Mesendoderm (in vitro differentiated cells): ENCODE measurements around the gene SMPDL3B.

ENCODE experiments used
- DNase-seq: peaks from one replicate; pipeline ENCODE4 v3.0.0; 2013
- H2AK5ac ChIP-seq: 2 replicates; pipeline ENCODE4 v1.6.1; 2013; ENCODE audit warnings: low read length, inconsistent platforms
- H2BK120ac ChIP-seq: 2 replicates; pipeline ENCODE4 v1.6.1; 2013; ENCODE audit warnings: low read depth, mild to moderate bottlenecking, low read length, moderate library complexity, mixed read lengths
- H2BK15ac ChIP-seq: replicated peaks from 2 replicates; pipeline ENCODE4 v1.6.1; 2013; ENCODE audit warnings: low read depth, mild to moderate bottlenecking, moderate library complexity
- H2BK5ac ChIP-seq: 2 replicates; pipeline ENCODE4 v1.6.1; 2013; ENCODE audit warnings: low read length, inconsistent platforms
- H3K18ac ChIP-seq: 2 replicates; pipeline ENCODE4 v1.6.1; 2013; ENCODE audit warnings: mild to moderate bottlenecking, low read length, mixed read lengths
- H3K23ac ChIP-seq: one replicate; pipeline ENCODE4 v1.6.1; 2013; ENCODE audit warnings: low read length
- H3K27ac ChIP-seq: 2 replicates; pipeline ENCODE4 v1.5.1; 2013; ENCODE audit warnings: low read depth, mild to moderate bottlenecking, inconsistent platforms, low read length, moderate library complexity
- H3K27me3 ChIP-seq: 2 replicates; pipeline ENCODE4 v1.6.1; 2013; ENCODE audit warnings: low read length, control low read depth, mild to moderate bottlenecking, inconsistent platforms; ENCODE audit not compliant: insufficient read depth, poor library complexity
- H3K36me3 ChIP-seq: 2 replicates; pipeline ENCODE4 v1.6.1; 2013; ENCODE audit warnings: low read length, inconsistent platforms; ENCODE audit not compliant: control insufficient read depth, insufficient read depth
- H3K4ac ChIP-seq: one replicate; pipeline ENCODE4 v1.6.1; 2013; ENCODE audit warnings: low read depth, mild to moderate bottlenecking, low read length, moderate library complexity
- H3K4me1 ChIP-seq: 2 replicates; pipeline ENCODE4 v1.6.1; 2013; ENCODE audit warnings: low read depth, low read length, inconsistent platforms; ENCODE audit not compliant: control insufficient read depth
- H3K4me2 ChIP-seq: 2 replicates; pipeline ENCODE4 v1.6.1; 2013; ENCODE audit warnings: low read length
- H3K4me3 ChIP-seq: 2 replicates; pipeline ENCODE4 v1.5.1; 2013; ENCODE audit warnings: mild to moderate bottlenecking, low read length
- H3K56ac ChIP-seq: one replicate; pipeline ENCODE4 v1.6.1; 2013; ENCODE audit warnings: low read length
- H3K79me1 ChIP-seq: 2 replicates; pipeline ENCODE4 v1.6.1; 2013; ENCODE audit warnings: low read length, inconsistent platforms
- H3K79me2 ChIP-seq: 2 replicates; pipeline ENCODE4 v1.6.1; 2013; ENCODE audit warnings: mild to moderate bottlenecking, low read length; ENCODE audit not compliant: control insufficient read depth, insufficient read depth
- H3K9ac ChIP-seq: 2 replicates; pipeline ENCODE4 v1.6.1; 2013; ENCODE audit warnings: low read length, inconsistent platforms
- H4K5ac ChIP-seq: one replicate; pipeline ENCODE4 v1.6.1; 2013; ENCODE audit warnings: low read length
- H4K8ac ChIP-seq: one replicate; pipeline ENCODE4 v1.6.1; 2013; ENCODE audit warnings: low read depth, mild to moderate bottlenecking, control low read depth, low read length, moderate library complexity
- WGBS: extraction: QIAGEN DNeasy Blood & Tissue Kit; methylation state at CpG from one replicate; pipeline ENCODE4 v1.1.7; 2013; ENCODE audit warnings: low lambda C conversion rate, missing lambda C conversion rate; ENCODE audit not compliant: insufficient coverage; ENCODE audit errors: extremely low coverage; 5-methylcytosine and 5-hydroxymethylcytosine counted together

SMPDL3B gene

DNA sequence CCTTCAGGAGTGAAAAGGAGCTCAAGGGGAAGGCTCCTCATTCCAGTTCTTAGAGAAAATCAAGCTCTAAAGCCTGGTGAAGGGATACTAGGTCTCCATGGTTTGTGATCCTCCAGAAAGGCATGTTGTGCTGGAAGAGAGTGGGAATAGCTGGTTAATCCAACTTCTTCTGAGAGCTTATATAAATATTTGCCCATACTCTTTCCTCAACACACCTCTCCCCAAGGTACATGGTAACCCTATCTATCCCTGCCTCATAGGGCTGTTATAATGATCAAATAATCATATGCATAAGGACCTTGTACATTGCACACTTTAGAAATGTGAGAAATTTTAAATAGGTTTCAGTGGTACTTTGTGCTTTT, 39.6 kb downstream of the SMPDL3B start:
- no peak overlapping the region for H4K8ac ChIP-seq
- H3K23ac ChIP-seq, result no peak overlapping the region
- no peaks in the 10 kb centered on the region for H3K79me2 ChIP-seq
- H3K18ac ChIP-seq, result no peak overlapping the region
- no peak overlapping the region for H3K27ac ChIP-seq
- no peak overlapping the region for H2AK5ac ChIP-seq
- H3K4me2 ChIP-seq, result no peak overlapping the region
- no peak overlapping the region for H4K5ac ChIP-seq
- no peaks in the 10 kb centered on the region for H3K27me3 ChIP-seq
- no peak overlapping the region for H2BK15ac ChIP-seq
- H2BK120ac ChIP-seq, result no peak overlapping the region
- no peak overlapping the region for H3K4me3 ChIP-seq
- DNase-seq, result no peak
- no peaks in the 10 kb centered on the region for H3K36me3 ChIP-seq
- no peaks in the 10 kb centered on the region for H3K4me1 ChIP-seq
- H3K9ac ChIP-seq, result no peak overlapping the region
- H3K79me1 ChIP-seq, result no peaks in the 10 kb centered on the region
- no peak overlapping the region for H2BK5ac ChIP-seq
- no peak overlapping the region for H3K56ac ChIP-seq
- no peak overlapping the region for H3K4ac ChIP-seq

DNA sequence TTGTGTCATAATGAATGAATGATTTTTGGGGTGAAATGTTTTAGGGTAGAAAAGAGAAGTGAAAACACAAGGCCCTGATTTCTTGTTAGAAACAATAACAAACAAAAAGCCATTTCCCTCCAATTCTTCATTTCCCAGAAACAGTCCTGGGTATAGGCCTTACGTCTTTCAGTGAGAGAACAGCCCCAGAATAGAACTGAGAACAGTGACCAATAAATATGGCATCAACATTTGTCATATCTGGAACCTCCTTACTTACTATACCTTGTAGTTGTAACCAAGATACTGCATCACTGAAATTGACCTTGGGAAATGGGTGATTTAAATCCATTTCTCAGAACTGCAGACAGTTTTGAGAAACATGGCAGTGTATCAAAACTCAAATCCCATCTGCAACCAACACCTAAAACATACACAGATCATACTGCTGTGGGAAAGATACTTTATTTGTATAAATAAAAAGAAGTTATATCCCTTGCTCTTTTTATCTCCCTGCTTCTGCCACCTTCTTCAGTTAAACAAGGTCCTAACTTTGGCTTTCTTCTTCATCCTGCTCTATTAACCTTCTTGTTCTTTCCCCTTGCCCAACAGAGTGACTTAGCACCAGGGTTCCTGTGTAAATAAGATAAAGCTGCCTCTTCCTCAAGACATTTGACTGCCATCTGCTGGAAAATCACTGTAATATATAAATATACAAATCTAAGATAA, 44.5 kb downstream of the SMPDL3B start:
- no peak overlapping the region for H3K56ac ChIP-seq
- peak; percentile 59 for DNase-seq
- H3K9ac ChIP-seq, result no peak overlapping the region
- no peak overlapping the region for H3K4ac ChIP-seq
- no peak overlapping the region for H2BK5ac ChIP-seq
- no peak overlapping the region for H3K4me3 ChIP-seq
- no peak overlapping the region for H4K8ac ChIP-seq
- H3K18ac ChIP-seq, result no peak overlapping the region
- H2BK120ac ChIP-seq, result no peak overlapping the region
- H3K23ac ChIP-seq, result no peak overlapping the region
- no peak overlapping the region for H3K27ac ChIP-seq
- no peaks in the 10 kb centered on the region for H3K4me1 ChIP-seq
- H4K5ac ChIP-seq, result no peak overlapping the region
- no peaks in the 10 kb centered on the region for H3K27me3 ChIP-seq
- no peak overlapping the region for H2BK15ac ChIP-seq
- H2AK5ac ChIP-seq, result no peak overlapping the region
- H3K79me2 ChIP-seq, result no peaks in the 10 kb centered on the region
- no peaks in the 10 kb centered on the region for H3K79me1 ChIP-seq
- WGBS, result no CpG with 5 or more reads among the region's 1 CpG
- H3K4me2 ChIP-seq, result no peak overlapping the region
- no peaks in the 10 kb centered on the region for H3K36me3 ChIP-seq

DNA sequence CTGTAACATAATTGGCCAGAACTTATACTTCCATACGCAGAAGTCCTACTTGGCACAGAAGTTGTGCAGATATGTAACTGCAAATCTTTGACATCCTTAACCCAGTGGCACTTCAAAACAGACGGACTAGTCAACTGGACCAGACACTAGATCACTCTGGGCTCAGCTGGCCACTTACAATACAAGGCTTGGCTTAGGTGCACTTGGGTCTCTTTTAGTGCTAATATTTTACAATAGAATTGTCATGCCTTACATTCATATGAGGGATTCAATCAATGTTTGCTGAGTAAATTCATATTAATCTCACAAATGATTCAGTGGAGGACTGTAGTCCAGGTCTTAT, 45.0 kb downstream of the SMPDL3B start:
- Histone ChIP-seq H3K18ac (no peak overlapping the region), H3K4me2 (no peak overlapping the region), H3K23ac (no peak overlapping the region), H2AK5ac (no peak overlapping the region), H4K5ac (no peak overlapping the region), H4K8ac (no peak overlapping the region), H3K56ac (no peak overlapping the region), H3K36me3 (no peaks in the 10 kb centered on the region), H3K79me2 (no peaks in the 10 kb centered on the region), H3K4me3 (no peak overlapping the region), H3K79me1 (no peaks in the 10 kb centered on the region), H3K4ac (no peak overlapping the region), H3K4me1 (no peaks in the 10 kb centered on the region), H2BK120ac (no peak overlapping the region), H3K9ac (no peak overlapping the region), H2BK15ac (no peak overlapping the region), H3K27me3 (no peaks in the 10 kb centered on the region), H2BK5ac (no peak overlapping the region), H3K27ac (no peak overlapping the region)
- WGBS, result no CpG with 5 or more reads among the region's 2 CpGs
- DNase-seq, result no peak

DNA sequence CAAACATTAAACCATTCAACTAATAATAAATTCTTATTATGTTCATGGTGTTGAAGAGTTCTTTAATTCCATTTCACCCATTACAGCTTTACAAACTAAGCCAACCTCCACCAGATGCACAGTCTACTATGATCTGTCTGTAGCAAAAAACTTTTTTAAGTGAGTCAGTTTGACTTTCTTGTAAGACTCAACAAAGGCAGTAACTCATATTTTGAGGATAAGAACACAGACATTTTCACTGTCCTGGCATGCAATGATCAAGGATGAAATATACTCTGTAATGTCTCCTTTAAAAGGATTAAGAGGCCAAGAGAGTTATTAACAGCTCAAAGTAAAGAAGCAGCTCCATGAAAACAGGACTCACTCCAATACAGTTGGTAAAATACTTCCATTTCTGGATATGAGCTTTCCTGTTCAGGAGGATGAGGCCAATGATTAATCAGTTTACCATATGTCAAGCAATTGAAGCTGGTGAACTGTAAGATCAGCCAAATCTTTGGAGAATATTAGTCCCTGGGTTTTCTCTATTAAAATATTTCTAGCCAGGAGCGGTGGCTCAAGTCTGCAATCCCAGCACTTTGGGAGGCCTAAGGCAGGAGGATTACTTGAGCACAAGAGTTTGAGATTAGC, 45.5 kb downstream of the SMPDL3B start:
- Histone ChIP-seq H3K27ac (no peak overlapping the region), H3K4me1 (no peaks in the 10 kb centered on the region), H4K5ac (no peak overlapping the region), H3K56ac (no peak overlapping the region), H2BK120ac (no peak overlapping the region), H3K27me3 (no peaks in the 10 kb centered on the region), H3K36me3 (no peaks in the 10 kb centered on the region), H2BK5ac (no peak overlapping the region), H3K4me2 (no peak overlapping the region), H3K9ac (no peak overlapping the region), H3K4me3 (no peak overlapping the region), H3K23ac (no peak overlapping the region), H4K8ac (no peak overlapping the region), H2BK15ac (no peak overlapping the region), H3K79me2 (no peaks in the 10 kb centered on the region), H3K18ac (no peak overlapping the region), H3K79me1 (no peaks in the 10 kb centered on the region), H3K4ac (no peak overlapping the region), H2AK5ac (no peak overlapping the region)
- no CpG with 5 or more reads among the region's 1 CpG for WGBS
- DNase-seq, result no peak

DNA sequence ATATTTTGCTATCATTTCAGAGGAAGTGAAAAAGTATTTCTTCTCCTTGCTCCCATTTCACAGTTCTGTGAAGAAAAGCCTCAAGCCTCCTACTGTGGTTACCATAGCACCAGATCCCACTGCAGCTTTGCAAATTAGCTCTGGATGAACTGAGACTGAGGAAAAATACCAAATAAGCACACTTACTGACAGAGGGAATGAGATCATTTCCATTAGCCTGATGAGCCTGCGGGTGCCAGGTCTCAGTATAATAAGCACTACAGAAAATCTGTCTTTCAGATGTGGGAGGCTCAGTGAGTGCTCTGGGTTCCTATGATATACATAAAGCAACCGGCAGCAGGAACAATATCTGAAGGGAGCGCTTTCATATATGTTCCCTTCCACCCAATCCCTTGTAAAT, 46.3 kb downstream of the SMPDL3B start:
- WGBS, result no CpG with 5 or more reads among the region's 3 CpGs
- DNase-seq, result peak; percentile 13
- no peaks in the 10 kb centered on the region for H3K79me1 ChIP-seq
- H2BK5ac ChIP-seq, result no peak overlapping the region
- H3K18ac ChIP-seq, result no peak overlapping the region
- H3K23ac ChIP-seq, result no peak overlapping the region
- no peak overlapping the region for H3K4me3 ChIP-seq
- H3K4ac ChIP-seq, result no peak overlapping the region
- H3K36me3 ChIP-seq, result no peaks in the 10 kb centered on the region
- no peak overlapping the region for H2BK120ac ChIP-seq
- H3K9ac ChIP-seq, result no peak overlapping the region
- no peak overlapping the region for H4K8ac ChIP-seq
- no peaks in the 10 kb centered on the region for H3K27me3 ChIP-seq
- H3K27ac ChIP-seq, result no peak overlapping the region
- no peaks in the 10 kb centered on the region for H3K4me1 ChIP-seq
- no peak overlapping the region for H3K4me2 ChIP-seq
- no peak overlapping the region for H2BK15ac ChIP-seq
- H4K5ac ChIP-seq, result no peak overlapping the region
- no peaks in the 10 kb centered on the region for H3K79me2 ChIP-seq
- no peak overlapping the region for H3K56ac ChIP-seq
- H2AK5ac ChIP-seq, result no peak overlapping the region
